Fibroblast of peridontal ligament (primary cell): ENCODE data around the gene TLR10.
"Not testable (repeated sequence)": the region's sequence is repeated elsewhere in the genome, so short reads cannot be mapped to it uniquely, and the experiment has no call there.

Experiments used
- DNase-seq: peaks from one replicate; pipeline ENCODE4 v3.0.0-alpha.2; 2010; ENCODE audit errors: extremely low read depth

Gene TLR10

GRCh38 chr4:38800961-38801450 is 18.2 kb upstream of the TLR10 start:
- DNase-seq, result no peak

- no peak for DNase-seq
These were observed 17.6 kb upstream of the TLR10 start for GRCh38 chr4:38800366-38800765.

GRCh38 chr4:38795087-38795486 is 12.3 kb upstream of the TLR10 start:
- DNase-seq, result no peak

GRCh38 chr4:38794051-38794450 is 11.3 kb upstream of the TLR10 start:
- no peak for DNase-seq

GRCh38 chr4:38791010-38791409 is 8.2 kb upstream of the TLR10 start:
- DNase-seq, result no peak

- DNase-seq, result peak; percentile 18
These were observed 5.5 kb upstream of the TLR10 start for GRCh38 chr4:38788317-38788716.

GRCh38 chr4:38787693-38788092 is 4.9 kb upstream of the TLR10 start:
- DNase-seq, result no peak

GRCh38 chr4:38785901-38786402 is 3.2 kb upstream of the TLR10 start:
- DNase-seq, result no peak

GRCh38 chr4:38785041-38785790 is 2.4 kb upstream of the TLR10 start:
- no peak for DNase-seq

- DNase-seq, result no peak
These were observed 1.4 kb upstream of the TLR10 start for GRCh38 chr4:38784141-38784540.

GRCh38 chr4:38783109-38783460 is 295 bp upstream of the TLR10 start:
- DNase-seq, result no peak

- no peak for DNase-seq
These were observed 932 bp downstream of the TLR10 start for GRCh38 chr4:38781854-38782261.

- DNase-seq, result no peak
These were observed 1.8 kb downstream of the TLR10 start for GRCh38 chr4:38780833-38781484.

- DNase-seq, result no peak
These were observed 3.0 kb downstream of the TLR10 start for GRCh38 chr4:38779790-38780189.

GRCh38 chr4:38777925-38778324 is 4.9 kb downstream of the TLR10 start:
- not testable (repeated sequence) for DNase-seq

GRCh38 chr4:38775326-38775725 is 7.5 kb downstream of the TLR10 start:
- no peak for DNase-seq

- DNase-seq, result peak; percentile 29
These were observed 8.4 kb downstream of the TLR10 start for GRCh38 chr4:38774181-38774955.

- DNase-seq, result not testable (repeated sequence)
These were observed 12.5 kb downstream of the TLR10 start for GRCh38 chr4:38770281-38770680.

GRCh38 chr4:38769857-38770256 is 12.9 kb downstream of the TLR10 start:
- DNase-seq, result no peak

GRCh38 chr4:38769441-38769840 is 13.3 kb downstream of the TLR10 start:
- no peak for DNase-seq

GRCh38 chr4:38768968-38769394 is 13.8 kb downstream of the TLR10 start:
- DNase-seq, result peak; percentile 32

GRCh38 chr4:38766940-38767339 is 15.8 kb downstream of the TLR10 start:
- DNase-seq, result not testable (repeated sequence)
